Measurements from ENCODE around the gene TRPC4.

Gene TRPC4

GRCh38 chr13:37715606-37716015 lies 154.0 kb downstream of the TRPC4 start:
- no peak for DNase-seq

- no peak for DNase-seq
Observed at GRCh38 chr13:37709318-37709717, 160.3 kb downstream of the TRPC4 start.

- no peak for DNase-seq
Observed at GRCh38 chr13:37707739-37708500, 161.7 kb downstream of the TRPC4 start.

GRCh38 chr13:37706041-37706440 lies 163.5 kb downstream of the TRPC4 start:
- no peak for DNase-seq

GRCh38 chr13:37701972-37702371 lies 167.6 kb downstream of the TRPC4 start:
- peak; percentile 61 for DNase-seq

GRCh38 chr13:37701306-37701705 lies 168.3 kb downstream of the TRPC4 start:
- DNase-seq: no peak

GRCh38 chr13:37700887-37701286 lies 168.7 kb downstream of the TRPC4 start:
- no peak for DNase-seq

- DNase-seq: peak; percentile 52
Observed at GRCh38 chr13:37695200-37695599, 174.4 kb downstream of the TRPC4 start.

- no peak for DNase-seq
Observed at GRCh38 chr13:37690361-37690760, 179.2 kb downstream of the TRPC4 start.

- DNase-seq: no peak
Observed at GRCh38 chr13:37686501-37686900, 183.1 kb downstream of the TRPC4 start.

GRCh38 chr13:37685206-37685605 lies 184.4 kb downstream of the TRPC4 start:
- no peak for DNase-seq

- DNase-seq: no peak
Observed at GRCh38 chr13:37682496-37682895, 187.1 kb downstream of the TRPC4 start.

- DNase-seq: no peak
Observed at GRCh38 chr13:37681281-37682032, 188.1 kb downstream of the TRPC4 start.

- DNase-seq: no peak
Observed at GRCh38 chr13:37680137-37680536, 189.4 kb downstream of the TRPC4 start.

GRCh38 chr13:37679043-37679442 lies 190.5 kb downstream of the TRPC4 start:
- DNase-seq: no peak

- no peak for DNase-seq
Observed at GRCh38 chr13:37669845-37670244, 199.7 kb downstream of the TRPC4 start.

GRCh38 chr13:37667702-37668101 lies 201.9 kb downstream of the TRPC4 start:
- DNase-seq: no peak

- no peak for DNase-seq
Observed at GRCh38 chr13:37666036-37666435, 203.5 kb downstream of the TRPC4 start.

GRCh38 chr13:37665420-37665819 lies 204.2 kb downstream of the TRPC4 start:
- no peak for DNase-seq

- DNase-seq: no peak
Observed at GRCh38 chr13:37663724-37664123, 205.8 kb downstream of the TRPC4 start.

- no peak for DNase-seq
Observed at GRCh38 chr13:37662624-37663023, 206.9 kb downstream of the TRPC4 start.

- no peak for DNase-seq
Observed at GRCh38 chr13:37657956-37658355, 211.6 kb downstream of the TRPC4 start.

- DNase-seq: no peak
Observed at GRCh38 chr13:37657134-37657533, 212.4 kb downstream of the TRPC4 start.

- DNase-seq: peak; percentile 78
Observed at GRCh38 chr13:37656247-37656940, 213.2 kb downstream of the TRPC4 start.

All from islet precursor cell (in vitro differentiated cells).